ENCODE data around the gene FCRL1.

DNA sequence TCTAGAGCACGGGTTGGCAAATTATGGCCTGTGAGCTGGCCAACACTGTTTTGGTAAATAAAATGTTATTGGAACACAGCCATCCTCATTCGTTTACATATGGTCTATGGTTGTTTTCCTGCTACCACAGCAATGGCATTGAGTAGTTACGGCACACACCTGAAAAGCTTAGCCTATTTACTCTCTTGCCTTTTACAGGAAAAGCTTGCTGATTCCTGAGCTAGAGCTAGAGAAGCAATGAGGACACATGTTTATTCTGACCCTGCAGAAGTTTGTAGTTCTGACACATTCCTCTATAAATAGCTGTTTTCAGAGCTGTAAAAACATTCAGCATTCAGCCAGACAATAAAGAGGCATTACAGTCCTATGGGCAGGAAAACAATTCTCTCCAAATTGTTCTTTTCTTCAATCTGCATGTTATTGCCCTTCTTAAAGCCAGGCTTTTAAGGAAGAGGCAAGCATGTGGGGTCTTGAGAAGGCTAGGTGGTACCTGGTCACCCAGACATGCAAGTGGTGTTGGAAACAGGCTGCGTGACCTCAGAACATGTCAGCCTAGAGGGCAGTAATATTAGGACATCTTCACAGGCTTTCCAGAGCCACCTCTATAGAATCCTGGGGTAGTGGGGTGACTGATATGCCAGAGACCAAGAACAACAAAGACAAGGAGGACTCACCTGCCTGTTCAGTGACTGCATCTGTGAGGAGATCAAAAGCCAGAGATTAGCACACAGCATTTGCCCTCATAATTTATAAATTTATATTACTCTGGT lies 44.6 kb downstream of the FCRL1 start:
- TF ChIP-seq, protein P1, sequence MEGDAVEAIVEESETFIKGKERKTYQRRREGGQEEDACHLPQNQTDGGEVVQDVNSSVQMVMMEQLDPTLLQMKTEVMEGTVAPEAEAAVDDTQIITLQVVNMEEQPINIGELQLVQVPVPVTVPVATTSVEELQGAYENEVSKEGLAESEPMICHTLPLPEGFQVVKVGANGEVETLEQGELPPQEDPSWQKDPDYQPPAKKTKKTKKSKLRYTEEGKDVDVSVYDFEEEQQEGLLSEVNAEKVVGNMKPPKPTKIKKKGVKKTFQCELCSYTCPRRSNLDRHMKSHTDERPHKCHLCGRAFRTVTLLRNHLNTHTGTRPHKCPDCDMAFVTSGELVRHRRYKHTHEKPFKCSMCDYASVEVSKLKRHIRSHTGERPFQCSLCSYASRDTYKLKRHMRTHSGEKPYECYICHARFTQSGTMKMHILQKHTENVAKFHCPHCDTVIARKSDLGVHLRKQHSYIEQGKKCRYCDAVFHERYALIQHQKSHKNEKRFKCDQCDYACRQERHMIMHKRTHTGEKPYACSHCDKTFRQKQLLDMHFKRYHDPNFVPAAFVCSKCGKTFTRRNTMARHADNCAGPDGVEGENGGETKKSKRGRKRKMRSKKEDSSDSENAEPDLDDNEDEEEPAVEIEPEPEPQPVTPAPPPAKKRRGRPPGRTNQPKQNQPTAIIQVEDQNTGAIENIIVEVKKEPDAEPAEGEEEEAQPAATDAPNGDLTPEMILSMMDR (IDR thresholded peaks at IDR 0.05), result no peak
- no peak for TF ChIP-seq EP300 (IDR thresholded peaks at IDR 0.05; ENCODE audit: low read depth)
- TF ChIP-seq POLR2A (IDR thresholded peaks at IDR 0.05), result no peak
